ENCODE results near the gene KCNB1.

The KCNB1 gene

DNA sequence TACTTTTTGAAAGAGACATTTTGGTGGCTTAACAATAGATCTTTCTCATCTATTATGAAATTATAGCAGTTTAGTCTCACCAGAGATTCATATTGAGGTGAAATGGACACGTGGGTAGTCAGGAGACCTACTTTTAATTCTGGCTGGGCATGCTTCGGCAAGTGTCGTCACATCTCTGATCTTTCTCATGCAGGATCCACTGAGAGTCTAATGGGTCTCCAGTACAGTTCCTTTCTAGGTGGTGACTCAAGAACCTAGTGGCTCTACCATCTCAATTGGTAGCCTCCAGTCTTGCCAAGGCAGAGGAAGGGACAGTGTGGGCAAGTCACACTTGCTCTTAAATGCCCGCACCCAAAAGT is 94.9 kb downstream of the KCNB1 start:
- H3K4me3 ChIP-seq (ENCODE audit: low read length): no peak overlapping the region
- no peaks in the 10 kb centered on the region for H4K20me1 ChIP-seq (ENCODE audit: control insufficient read depth, insufficient read depth, low read depth, low read length)
- no peak for TF ChIP-seq EZH2phosphoT487 (IDR thresholded peaks at IDR 0.05; ENCODE audit: borderline replicate concordance, low read length)
- TF ChIP-seq, protein P1, sequence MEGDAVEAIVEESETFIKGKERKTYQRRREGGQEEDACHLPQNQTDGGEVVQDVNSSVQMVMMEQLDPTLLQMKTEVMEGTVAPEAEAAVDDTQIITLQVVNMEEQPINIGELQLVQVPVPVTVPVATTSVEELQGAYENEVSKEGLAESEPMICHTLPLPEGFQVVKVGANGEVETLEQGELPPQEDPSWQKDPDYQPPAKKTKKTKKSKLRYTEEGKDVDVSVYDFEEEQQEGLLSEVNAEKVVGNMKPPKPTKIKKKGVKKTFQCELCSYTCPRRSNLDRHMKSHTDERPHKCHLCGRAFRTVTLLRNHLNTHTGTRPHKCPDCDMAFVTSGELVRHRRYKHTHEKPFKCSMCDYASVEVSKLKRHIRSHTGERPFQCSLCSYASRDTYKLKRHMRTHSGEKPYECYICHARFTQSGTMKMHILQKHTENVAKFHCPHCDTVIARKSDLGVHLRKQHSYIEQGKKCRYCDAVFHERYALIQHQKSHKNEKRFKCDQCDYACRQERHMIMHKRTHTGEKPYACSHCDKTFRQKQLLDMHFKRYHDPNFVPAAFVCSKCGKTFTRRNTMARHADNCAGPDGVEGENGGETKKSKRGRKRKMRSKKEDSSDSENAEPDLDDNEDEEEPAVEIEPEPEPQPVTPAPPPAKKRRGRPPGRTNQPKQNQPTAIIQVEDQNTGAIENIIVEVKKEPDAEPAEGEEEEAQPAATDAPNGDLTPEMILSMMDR (IDR thresholded peaks at IDR 0.05; ENCODE audit: low read depth, low read length, poor library complexity, severe bottlenecking): no peak
- H3K36me3 ChIP-seq (ENCODE audit: control insufficient read depth, low read length): no peaks in the 10 kb centered on the region
- no peaks in the 10 kb centered on the region for H3K79me2 ChIP-seq (ENCODE audit: control insufficient read depth, low read length)
- H3K9me2 ChIP-seq (replicated peaks; ENCODE audit: control insufficient read depth, low read length): no peaks in the 10 kb centered on the region
- H3K4me2 ChIP-seq (ENCODE audit: low read length): no peak overlapping the region
- no peak overlapping the region for H3K27ac ChIP-seq (ENCODE audit: low read depth, low read length)
- no peaks in the 10 kb centered on the region for H3K4me1 ChIP-seq (ENCODE audit: control insufficient read depth, low read length)
- H3K27me3 ChIP-seq (ENCODE audit: control insufficient read depth, low read length): peaks cover 8% of the 10 kb centered on the region; the same call in 1 of the 2 replicates
- no peaks in the 10 kb centered on the region for H3K9me3 ChIP-seq (ENCODE audit: control insufficient read depth, insufficient read depth, low read length)
- no peaks in the 10 kb centered on the region for H3F3A ChIP-seq (ENCODE audit: control insufficient read depth, insufficient read depth)

DNA sequence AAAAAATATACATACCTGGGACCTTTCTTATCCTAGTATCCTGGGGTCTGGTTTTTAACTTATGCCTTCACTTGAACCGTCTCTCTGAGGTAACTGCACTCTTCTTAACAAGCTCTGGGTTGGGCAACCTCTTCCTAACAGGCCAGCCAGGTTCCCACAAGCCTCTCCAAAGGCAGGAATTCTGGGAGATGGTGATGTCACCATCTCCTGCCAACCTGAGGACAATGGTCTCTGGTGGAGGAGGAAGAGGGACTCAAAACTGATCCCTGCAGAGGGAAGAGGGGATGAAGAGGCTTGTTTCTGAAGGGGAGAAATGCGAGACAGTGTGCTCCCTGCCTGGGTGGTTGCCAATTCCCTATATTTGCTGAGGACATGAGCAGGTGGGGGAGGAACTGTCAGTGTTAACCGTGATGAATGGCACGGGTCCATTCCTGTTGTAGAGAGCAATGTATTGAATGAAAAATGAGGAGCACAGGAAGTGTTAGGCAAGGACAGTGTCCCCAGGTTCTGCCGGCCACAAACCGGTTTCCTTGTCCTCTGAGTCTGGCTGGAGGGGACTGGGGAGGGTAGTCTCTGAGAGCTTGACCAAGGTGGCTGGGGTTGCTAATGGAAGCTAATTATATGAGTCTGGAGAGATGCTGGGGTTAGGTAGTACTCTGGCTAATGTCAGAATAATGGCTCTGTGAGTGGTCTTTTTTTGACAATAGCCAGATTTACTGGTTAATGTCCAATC is 95.5 kb downstream of the KCNB1 start:
- H3K27me3 ChIP-seq (ENCODE audit: control insufficient read depth, low read length): peaks cover 8% of the 10 kb centered on the region; the same call in 1 of the 2 replicates
- TF ChIP-seq EZH2phosphoT487 (IDR thresholded peaks at IDR 0.05; ENCODE audit: borderline replicate concordance, low read length): no peak
- TF ChIP-seq, protein P1 (IDR thresholded peaks at IDR 0.05; ENCODE audit: low read depth, low read length, poor library complexity, severe bottlenecking): no peak

DNA sequence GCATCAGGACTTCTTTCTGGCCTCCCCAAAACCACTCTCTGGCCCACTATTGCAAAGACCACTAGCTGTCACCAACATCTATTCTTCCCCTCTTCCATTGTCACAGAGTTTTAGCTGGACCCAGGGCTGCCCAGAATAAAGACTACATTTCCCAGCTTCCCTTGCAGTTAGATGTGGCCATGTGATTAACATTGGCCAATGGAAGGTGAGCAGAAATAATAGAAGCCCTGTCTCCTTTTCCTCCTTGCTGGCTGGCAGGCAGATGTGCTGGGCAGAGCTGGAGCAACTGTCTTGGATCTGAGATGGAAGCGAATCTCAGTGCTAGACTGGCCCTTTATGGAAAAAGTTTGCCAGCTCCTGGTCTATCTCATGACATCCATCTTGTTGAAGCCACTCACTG is 97.0 kb downstream of the KCNB1 start:
- H3K27me3 ChIP-seq (ENCODE audit: control insufficient read depth, low read length): peaks cover 6% of the 10 kb centered on the region; the same call in 1 of the 2 replicates
- no peaks in the 10 kb centered on the region for H3K79me2 ChIP-seq (ENCODE audit: control insufficient read depth, low read length)
- TF ChIP-seq, protein P1 (IDR thresholded peaks at IDR 0.05; ENCODE audit: low read depth, low read length, poor library complexity, severe bottlenecking): no peak
- no peak for TF ChIP-seq EZH2phosphoT487 (IDR thresholded peaks at IDR 0.05; ENCODE audit: borderline replicate concordance, low read length)
- H3K4me3 ChIP-seq (ENCODE audit: low read length): no peak overlapping the region
- H3K36me3 ChIP-seq (ENCODE audit: control insufficient read depth, low read length): no peaks in the 10 kb centered on the region
- H3K4me1 ChIP-seq (ENCODE audit: control insufficient read depth, low read length): no peaks in the 10 kb centered on the region
- H3K9me2 ChIP-seq (replicated peaks; ENCODE audit: control insufficient read depth, low read length): no peaks in the 10 kb centered on the region
- H3K27ac ChIP-seq (ENCODE audit: low read depth, low read length): no peak overlapping the region
- H3K9me3 ChIP-seq (ENCODE audit: control insufficient read depth, insufficient read depth, low read length): no peaks in the 10 kb centered on the region
- H3F3A ChIP-seq (ENCODE audit: control insufficient read depth, insufficient read depth): no peaks in the 10 kb centered on the region
- no peak overlapping the region for H3K4me2 ChIP-seq (ENCODE audit: low read length)
- H4K20me1 ChIP-seq (ENCODE audit: control insufficient read depth, insufficient read depth, low read depth, low read length): no peaks in the 10 kb centered on the region

More for the DNA sequence above, 95.5 kb downstream of the KCNB1 start:
- Histone ChIP-seq H4K20me1 (ENCODE audit: control insufficient read depth, insufficient read depth, low read depth, low read length) (no peaks in the 10 kb centered on the region), H3F3A (ENCODE audit: control insufficient read depth, insufficient read depth) (no peaks in the 10 kb centered on the region), H3K9me3 (ENCODE audit: control insufficient read depth, insufficient read depth, low read length) (no peaks in the 10 kb centered on the region), H3K9me2 (replicated peaks; ENCODE audit: control insufficient read depth, low read length) (no peaks in the 10 kb centered on the region), H3K4me2 (ENCODE audit: low read length) (no peak overlapping the region), H3K27ac (ENCODE audit: low read depth, low read length) (no peak overlapping the region), H3K36me3 (ENCODE audit: control insufficient read depth, low read length) (no peaks in the 10 kb centered on the region), H3K79me2 (ENCODE audit: control insufficient read depth, low read length) (no peaks in the 10 kb centered on the region), H3K4me1 (ENCODE audit: control insufficient read depth, low read length) (no peaks in the 10 kb centered on the region), H3K4me3 (ENCODE audit: low read length) (no peak overlapping the region)

All from DOHH2 (cell line).